HEK293T (cell line): ENCODE data around the gene FARP1.

ENCODE experiments used
- CTCF ChIA-PET: fragments of 350-600 bp; formaldehyde crosslinking; extraction: SDS; loops from one replicate; lab custom pipeline; 2021; ENCODE audit warnings: antibody characterized with exemption, inconsistent platforms; lab: Yijun Ruan, JAX
- POLR2A ChIA-PET: fragments of 350-600 bp; formaldehyde crosslinking; extraction: SDS; loops from one replicate; lab custom pipeline; 2020; ENCODE audit warnings: antibody characterized with exemption, inconsistent platforms; lab: Yijun Ruan, JAX
- DNase-seq: peaks from one replicate; pipeline ENCODE4 v3.0.0; 2012; ENCODE audit warnings: mixed read lengths; ENCODE audit errors: extremely low spot score
- ARNT ChIP-seq: fragments of 450-650 bp; IDR thresholded peaks from 2 replicates; pipeline ENCODE4 v1.6.1; 2017; ENCODE audit warnings: mild to moderate bottlenecking
- BHLHE40 ChIP-seq: fragments of 450-650 bp; IDR thresholded peaks from 2 replicates; pipeline ENCODE4 v1.6.1; 2016; ENCODE audit warnings: mild to moderate bottlenecking, moderate library complexity, borderline replicate concordance
- CTBP1 ChIP-seq: fragments of 450-650 bp; IDR thresholded peaks from 2 replicates; pipeline ENCODE4 v1.6.1; 2016; ENCODE audit warnings: borderline replicate concordance
- ELF4 ChIP-seq: fragments of 450-650 bp; IDR thresholded peaks from 2 replicates; pipeline ENCODE4 v1.6.1; 2017; ENCODE audit warnings: antibody characterized with exemption
- FOXA1 ChIP-seq: fragments of 450-650 bp; IDR thresholded peaks from 2 replicates; pipeline ENCODE4 v1.6.1; 2016; ENCODE audit warnings: mild to moderate bottlenecking
- FOXK2 ChIP-seq: fragments of 450-650 bp; IDR thresholded peaks from 2 replicates; pipeline ENCODE4 v1.6.1; 2016; ENCODE audit warnings: mild to moderate bottlenecking
- FOXM1 ChIP-seq: fragments of 450-650 bp; IDR thresholded peaks from 2 replicates; pipeline ENCODE4 v1.6.1; 2017; ENCODE audit warnings: mild to moderate bottlenecking, borderline replicate concordance
- HDGF ChIP-seq: fragments of 450-650 bp; IDR thresholded peaks from 2 replicates; pipeline ENCODE4 v1.6.1; 2017; ENCODE audit warnings: antibody characterized with exemption, borderline replicate concordance
- L3MBTL2 ChIP-seq: fragments of 450-650 bp; conservative IDR thresholded peaks from 2 replicates; pipeline ENCODE4 v1.6.1; 2016; ENCODE audit warnings: mild to moderate bottlenecking
- LEF1 ChIP-seq: fragments of 450-650 bp; IDR thresholded peaks from 2 replicates; pipeline ENCODE4 v1.6.1; 2017; ENCODE audit warnings: mild to moderate bottlenecking, borderline replicate concordance
- NFRKB ChIP-seq: fragments of 450-650 bp; IDR thresholded peaks from 2 replicates; pipeline ENCODE4 v1.6.1; 2016; ENCODE audit warnings: mild to moderate bottlenecking, moderate library complexity
- SP1 ChIP-seq: fragments of 450-650 bp; IDR thresholded peaks from 2 replicates; pipeline ENCODE4 v1.6.1; 2017
- SUZ12 ChIP-seq: fragments of 450-650 bp; IDR thresholded peaks from 2 replicates; pipeline ENCODE4 v1.6.1; 2016; ENCODE audit warnings: mild to moderate bottlenecking
- TARDBP ChIP-seq: fragments of 450-650 bp; IDR thresholded peaks from 2 replicates; pipeline ENCODE4 v1.6.1; 2016
- ZNF384 ChIP-seq: fragments of 450-650 bp; IDR thresholded peaks from 2 replicates; pipeline ENCODE4 v1.6.1; 2016
- TF ChIP-seq, protein P1 (sequence below): fragments of 450-650 bp; IDR thresholded peaks from 2 replicates; pipeline ENCODE4 v1.6.1; 2016

FARP1 gene

DNA sequence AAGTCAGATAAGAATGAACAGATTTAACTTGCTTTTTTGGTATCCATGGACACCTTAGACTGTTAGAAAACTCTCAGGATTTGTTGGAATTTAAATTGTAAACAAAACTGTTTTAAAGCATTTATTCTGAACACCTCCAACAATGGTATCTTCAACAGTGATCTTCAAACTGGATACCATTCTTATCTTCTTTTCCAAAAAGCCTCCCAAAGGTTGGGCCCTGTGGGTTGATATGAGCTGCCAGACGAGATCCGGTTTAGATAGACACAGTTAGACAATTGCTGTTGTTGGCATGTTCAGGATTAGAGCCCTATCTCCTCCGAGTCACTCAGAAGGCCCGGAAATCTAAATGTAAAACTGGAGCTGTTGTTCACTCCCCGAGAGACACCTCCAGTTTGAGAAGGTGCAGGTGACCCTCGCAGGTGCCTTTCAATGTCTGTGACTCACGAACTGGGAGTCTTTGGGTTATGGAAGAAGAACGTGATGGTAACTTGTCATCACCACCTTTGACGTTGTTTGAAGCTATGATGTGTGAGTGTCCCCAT, 177.7 kb downstream of the FARP1 start:
- no peak for DNase-seq
- POLR2A ChIA-PET: no interaction called here
- CTCF ChIA-PET: no interaction called here
- no peak for TF ChIP-seq L3MBTL2
- no peak for TF ChIP-seq ARNT
- TF ChIP-seq HDGF: no peak
- TF ChIP-seq, protein P1, sequence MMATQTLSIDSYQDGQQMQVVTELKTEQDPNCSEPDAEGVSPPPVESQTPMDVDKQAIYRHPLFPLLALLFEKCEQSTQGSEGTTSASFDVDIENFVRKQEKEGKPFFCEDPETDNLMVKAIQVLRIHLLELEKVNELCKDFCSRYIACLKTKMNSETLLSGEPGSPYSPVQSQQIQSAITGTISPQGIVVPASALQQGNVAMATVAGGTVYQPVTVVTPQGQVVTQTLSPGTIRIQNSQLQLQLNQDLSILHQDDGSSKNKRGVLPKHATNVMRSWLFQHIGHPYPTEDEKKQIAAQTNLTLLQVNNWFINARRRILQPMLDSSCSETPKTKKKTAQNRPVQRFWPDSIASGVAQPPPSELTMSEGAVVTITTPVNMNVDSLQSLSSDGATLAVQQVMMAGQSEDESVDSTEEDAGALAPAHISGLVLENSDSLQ: no peak
- no peak for TF ChIP-seq NFRKB
- TF ChIP-seq CTBP1: no peak
- no peak for TF ChIP-seq BHLHE40
- TF ChIP-seq FOXM1: no peak

DNA sequence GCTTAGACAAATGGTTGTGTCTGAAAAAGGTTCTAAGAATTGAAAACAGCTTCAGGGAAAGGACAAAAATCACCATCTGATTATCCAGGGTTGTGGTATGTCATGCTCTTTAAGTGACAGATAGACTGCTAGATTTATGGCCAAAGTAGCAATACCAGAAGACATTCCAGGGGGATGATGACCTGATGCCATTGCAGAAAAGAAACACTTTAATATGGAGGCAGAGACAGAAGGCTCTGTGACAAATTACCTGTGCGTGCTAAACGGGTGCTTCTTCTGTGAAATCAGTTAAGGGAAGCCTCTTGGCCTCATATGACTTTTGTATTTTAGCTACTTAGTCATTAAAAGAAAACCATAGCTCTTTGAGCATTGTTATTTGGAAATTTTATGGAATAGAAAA, 178.5 kb downstream of the FARP1 start:
- ChIA-PET POLR2A (no interaction called here), CTCF (no interaction called here)
- TF ChIP-seq ARNT: no peak
- TF ChIP-seq, protein P1: peak; percentile 45
- DNase-seq: no peak

DNA sequence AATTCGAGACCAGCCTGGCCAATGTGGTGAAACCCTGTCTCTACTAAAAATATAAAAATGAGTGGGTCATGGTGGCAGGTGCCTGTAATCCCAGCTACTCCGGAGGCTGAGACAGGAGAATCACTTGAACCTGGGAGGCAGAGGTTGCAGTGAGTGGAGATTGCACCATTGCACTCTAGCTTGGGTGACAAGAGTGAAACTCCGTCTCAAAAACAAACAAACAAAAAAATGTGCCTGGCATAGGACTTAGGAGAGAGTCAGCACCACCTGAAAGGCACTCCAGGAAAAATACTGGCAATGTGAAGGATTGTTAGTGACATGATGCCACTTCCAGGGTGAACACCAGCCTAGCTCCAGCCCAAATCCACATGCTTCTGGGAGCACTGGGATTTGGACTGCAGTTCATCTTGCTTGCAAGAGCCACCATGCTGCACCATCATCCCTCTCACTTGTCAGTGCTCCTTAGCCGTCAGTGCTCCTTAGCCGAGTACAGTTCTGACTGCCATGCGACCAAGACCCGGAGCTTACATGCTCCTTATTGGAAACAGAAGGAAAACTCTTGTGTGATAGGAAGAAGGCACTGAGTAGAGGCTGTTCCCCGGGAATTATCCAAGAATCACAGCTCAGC, 179.3 kb downstream of the FARP1 start:
- ChIA-PET CTCF (interaction anchor here (0.8 kb wide), 1 partner anchor 84 kb away, joined by 3 read pairs; no protein-coding TSS in a partner anchor), POLR2A (no interaction called here)
- DNase-seq: no peak
- TF ChIP-seq FOXA1 (no peak), HDGF (no peak), ZNF384 (no peak), CTBP1 (no peak), L3MBTL2 (no peak), NFRKB (no peak), TARDBP (no peak), ELF4 (no peak), FOXM1 (no peak), SP1 (no peak), FOXK2 (no peak), SUZ12 (no peak), LEF1 (no peak), BHLHE40 (no peak), ARNT (no peak)
- TF ChIP-seq, protein P1: no peak

DNA sequence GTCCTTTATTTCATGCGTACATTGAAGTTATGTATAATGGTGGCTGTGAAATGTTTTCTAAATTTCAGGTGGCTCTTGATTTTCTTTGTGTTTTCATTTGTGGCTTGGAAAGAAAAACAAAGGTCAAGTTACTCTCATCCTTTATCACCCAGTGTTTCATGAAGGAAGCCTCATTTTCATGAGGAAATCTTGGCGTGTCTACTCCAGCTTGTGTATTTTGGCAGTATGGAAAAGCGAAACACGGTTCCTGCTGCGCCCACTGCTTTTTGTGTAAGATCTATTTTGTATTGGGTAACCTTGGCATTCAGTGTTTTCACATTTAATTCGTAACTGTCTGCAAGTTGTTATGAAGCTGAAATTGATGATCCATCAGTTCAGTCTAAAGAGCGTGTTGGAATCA, 181.2 kb downstream of the FARP1 start:
- TF ChIP-seq ELF4 (no peak), CTBP1 (no peak), FOXK2 (no peak), LEF1 (no peak)
- ChIA-PET POLR2A (no interaction called here), CTCF (interaction anchor here (1.3 kb wide), 1 partner anchor 216 kb away, joined by 3 read pairs; no protein-coding TSS in a partner anchor)
- DNase-seq: no peak

DNA sequence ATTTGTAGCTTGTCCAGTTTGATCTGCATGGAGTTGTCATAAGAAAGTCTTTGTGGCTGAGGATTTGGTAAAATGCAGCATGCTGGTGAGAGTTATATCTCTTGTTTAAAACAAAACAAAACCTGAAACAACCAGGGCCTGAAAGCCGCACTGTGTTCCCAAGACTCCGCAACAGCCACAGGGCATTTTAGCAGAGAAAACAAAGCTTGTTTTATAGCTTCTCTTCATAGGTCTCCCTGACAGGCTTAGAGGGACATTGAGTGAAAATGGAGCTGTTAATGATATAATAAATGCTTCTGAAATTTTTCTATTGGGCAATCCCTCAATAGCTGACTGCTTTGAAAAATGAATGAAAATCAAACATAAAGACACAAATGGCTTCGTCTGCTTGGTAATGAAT, 182.8 kb downstream of the FARP1 start:
- ChIA-PET POLR2A (no interaction called here), CTCF (interaction anchor here (0.9 kb wide), 1 partner anchor 459 kb away, joined by 4 read pairs; no protein-coding TSS in a partner anchor)

DNA sequence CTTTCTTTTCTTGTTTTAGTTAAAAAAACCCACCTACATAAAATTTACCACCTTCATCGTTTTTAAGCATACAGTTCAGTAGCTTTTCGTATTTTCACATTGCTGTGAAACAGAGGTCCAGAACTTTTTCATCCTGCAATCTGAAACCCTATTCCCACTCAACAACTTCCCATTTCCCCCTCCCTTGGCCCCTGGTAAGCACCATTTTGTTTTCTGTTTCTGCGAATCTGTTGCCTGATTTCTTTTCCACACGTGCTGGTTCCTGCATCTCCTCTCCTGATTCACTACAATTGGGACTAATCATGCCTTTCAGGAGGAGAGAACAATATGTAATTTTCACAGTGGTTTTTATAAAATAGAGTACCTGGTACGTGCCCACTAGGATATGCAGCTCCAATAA, 183.4 kb downstream of the FARP1 start:
- CTCF ChIA-PET: interaction anchor here (0.9 kb wide), 1 partner anchor 460 kb away, joined by 4 read pairs; no protein-coding TSS in a partner anchor
- POLR2A ChIA-PET: no interaction called here
- TF ChIP-seq FOXM1: no peak
- no peak for TF ChIP-seq FOXA1
- TF ChIP-seq HDGF: no peak
- TF ChIP-seq NFRKB: no peak

More for the DNA sequence above, 182.8 kb downstream of the FARP1 start:
- TF ChIP-seq TARDBP: no peak
- TF ChIP-seq, protein P1: peak; percentile 65
- DNase-seq: no peak

More for the DNA sequence above, 183.4 kb downstream of the FARP1 start:
- no peak for DNase-seq
